PC-3 (cell line): ENCODE results near the gene ZBTB7C.

Source experiments
- EZH2 ChIP-seq: fragments of 300-600 bp; sonication (generic); IDR thresholded peaks from one replicate; pipeline ENCODE4 v1.6.1; 2017; ENCODE audit warnings: antibody characterized with exemption, mild to moderate bottlenecking, low read length; ENCODE audit not compliant: unreplicated experiment
- EZH2phosphoT487 ChIP-seq: fragments of 300-600 bp; sonication (generic); IDR thresholded peaks from 2 replicates; pipeline ENCODE4 v1.6.1; 2018; ENCODE audit warnings: mild to moderate bottlenecking, antibody characterized with exemption, low read length, borderline replicate concordance
- TF ChIP-seq, protein P1 (sequence below): fragments of 300-600 bp; sonication (generic); conservative IDR thresholded peaks from 2 replicates; pipeline ENCODE4 v1.5.1; 2017; ENCODE audit warnings: antibody characterized with exemption, low read depth, mild to moderate bottlenecking, low read length

DNA sequence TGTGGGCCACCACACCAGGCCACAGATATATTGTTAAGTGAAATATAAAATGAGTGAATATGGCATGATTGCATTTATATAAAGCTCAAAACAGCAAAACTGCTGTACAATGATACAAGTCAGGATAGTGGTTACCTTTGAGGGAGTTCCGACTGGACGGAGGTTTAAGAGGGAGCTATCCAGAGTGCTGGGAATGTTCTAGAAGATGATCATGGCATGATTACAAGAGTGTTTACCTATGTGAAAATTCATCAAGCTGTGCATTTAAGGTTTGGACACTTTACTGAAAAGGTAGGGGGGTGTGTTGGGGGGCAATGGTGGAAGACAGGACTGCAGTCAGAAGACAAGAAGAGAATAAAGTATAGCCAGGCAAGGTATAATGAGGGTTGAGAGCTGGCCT lies 201.4 kb downstream of the ZBTB7C start:
- TF ChIP-seq, protein P1, sequence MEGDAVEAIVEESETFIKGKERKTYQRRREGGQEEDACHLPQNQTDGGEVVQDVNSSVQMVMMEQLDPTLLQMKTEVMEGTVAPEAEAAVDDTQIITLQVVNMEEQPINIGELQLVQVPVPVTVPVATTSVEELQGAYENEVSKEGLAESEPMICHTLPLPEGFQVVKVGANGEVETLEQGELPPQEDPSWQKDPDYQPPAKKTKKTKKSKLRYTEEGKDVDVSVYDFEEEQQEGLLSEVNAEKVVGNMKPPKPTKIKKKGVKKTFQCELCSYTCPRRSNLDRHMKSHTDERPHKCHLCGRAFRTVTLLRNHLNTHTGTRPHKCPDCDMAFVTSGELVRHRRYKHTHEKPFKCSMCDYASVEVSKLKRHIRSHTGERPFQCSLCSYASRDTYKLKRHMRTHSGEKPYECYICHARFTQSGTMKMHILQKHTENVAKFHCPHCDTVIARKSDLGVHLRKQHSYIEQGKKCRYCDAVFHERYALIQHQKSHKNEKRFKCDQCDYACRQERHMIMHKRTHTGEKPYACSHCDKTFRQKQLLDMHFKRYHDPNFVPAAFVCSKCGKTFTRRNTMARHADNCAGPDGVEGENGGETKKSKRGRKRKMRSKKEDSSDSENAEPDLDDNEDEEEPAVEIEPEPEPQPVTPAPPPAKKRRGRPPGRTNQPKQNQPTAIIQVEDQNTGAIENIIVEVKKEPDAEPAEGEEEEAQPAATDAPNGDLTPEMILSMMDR = no peak
- no peak for TF ChIP-seq EZH2phosphoT487
- TF ChIP-seq EZH2 = no peak
